ENCODE results near the gene CEP152. TPM values are rescaled to one million over a fixed set of nuclear protein-coding genes. Genes with fewer than 3 reads are reported as not detected.

The CEP152 gene
- total RNA-seq, 1 donor from 2014 or later = 16.0 TPM

- no peaks in the 10 kb centered on the region for H3K36me3 Mint-ChIP-seq
- TF ChIP-seq, protein P1, sequence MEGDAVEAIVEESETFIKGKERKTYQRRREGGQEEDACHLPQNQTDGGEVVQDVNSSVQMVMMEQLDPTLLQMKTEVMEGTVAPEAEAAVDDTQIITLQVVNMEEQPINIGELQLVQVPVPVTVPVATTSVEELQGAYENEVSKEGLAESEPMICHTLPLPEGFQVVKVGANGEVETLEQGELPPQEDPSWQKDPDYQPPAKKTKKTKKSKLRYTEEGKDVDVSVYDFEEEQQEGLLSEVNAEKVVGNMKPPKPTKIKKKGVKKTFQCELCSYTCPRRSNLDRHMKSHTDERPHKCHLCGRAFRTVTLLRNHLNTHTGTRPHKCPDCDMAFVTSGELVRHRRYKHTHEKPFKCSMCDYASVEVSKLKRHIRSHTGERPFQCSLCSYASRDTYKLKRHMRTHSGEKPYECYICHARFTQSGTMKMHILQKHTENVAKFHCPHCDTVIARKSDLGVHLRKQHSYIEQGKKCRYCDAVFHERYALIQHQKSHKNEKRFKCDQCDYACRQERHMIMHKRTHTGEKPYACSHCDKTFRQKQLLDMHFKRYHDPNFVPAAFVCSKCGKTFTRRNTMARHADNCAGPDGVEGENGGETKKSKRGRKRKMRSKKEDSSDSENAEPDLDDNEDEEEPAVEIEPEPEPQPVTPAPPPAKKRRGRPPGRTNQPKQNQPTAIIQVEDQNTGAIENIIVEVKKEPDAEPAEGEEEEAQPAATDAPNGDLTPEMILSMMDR (conservative IDR thresholded peaks at IDR 0.05) = no peak
- no peaks in the 10 kb centered on the region for H3K27me3 Mint-ChIP-seq
- H3K4me3 Mint-ChIP-seq = no peak overlapping the region
- DNase-seq (ENCODE audit: extremely low spot score, unreplicated experiment) = no peak
- peaks cover 13% of the 10 kb centered on the region for H3K9me3 Mint-ChIP-seq
- no peak overlapping the region for H3K27ac Mint-ChIP-seq
- H3K4me1 Mint-ChIP-seq (ENCODE audit: unreplicated experiment) = no peaks in the 10 kb centered on the region
Observed at GRCh38 chr15:48688493-48688892, 122.4 kb downstream of the CEP152 start.

Other genes starting within 250 kb of the CEP152 start
- gene FBN1, start 165.4 kb downstream of the CEP152 start, total RNA-seq (ENCODE audit: low replicate concordance) = 7.9 and 58.4 TPM in 2 replicates
- gene EID1, start 67.1 kb upstream of the CEP152 start, total RNA-seq (ENCODE audit: low replicate concordance) = 97.8 and 164 TPM in 2 replicates
- gene SHC4, start 152.8 kb upstream of the CEP152 start, total RNA-seq (ENCODE audit: low replicate concordance) = 2.1 and 4.5 TPM in 2 replicates
- gene SECISBP2L, start 235.4 kb upstream of the CEP152 start, total RNA-seq (ENCODE audit: low replicate concordance) = 51.9 and 74.7 TPM in 2 replicates

Measured in type B pancreatic cell (in vitro differentiated cells).